NCI-H2196 treated with DMSO at 0.1 percent for 48 hours (cell line): Measurements from ENCODE around the gene BCKDHA.
"Not testable (repeated sequence)": the region's sequence is repeated elsewhere in the genome, so short reads cannot be mapped to it uniquely, and the experiment has no call there.

Experiments used
- DNase-seq: peaks from one replicate; lab custom pipeline; 2025; ENCODE audit not compliant: unreplicated experiment; lab: John Stamatoyannopoulos, UW

Gene BCKDHA

DNA sequence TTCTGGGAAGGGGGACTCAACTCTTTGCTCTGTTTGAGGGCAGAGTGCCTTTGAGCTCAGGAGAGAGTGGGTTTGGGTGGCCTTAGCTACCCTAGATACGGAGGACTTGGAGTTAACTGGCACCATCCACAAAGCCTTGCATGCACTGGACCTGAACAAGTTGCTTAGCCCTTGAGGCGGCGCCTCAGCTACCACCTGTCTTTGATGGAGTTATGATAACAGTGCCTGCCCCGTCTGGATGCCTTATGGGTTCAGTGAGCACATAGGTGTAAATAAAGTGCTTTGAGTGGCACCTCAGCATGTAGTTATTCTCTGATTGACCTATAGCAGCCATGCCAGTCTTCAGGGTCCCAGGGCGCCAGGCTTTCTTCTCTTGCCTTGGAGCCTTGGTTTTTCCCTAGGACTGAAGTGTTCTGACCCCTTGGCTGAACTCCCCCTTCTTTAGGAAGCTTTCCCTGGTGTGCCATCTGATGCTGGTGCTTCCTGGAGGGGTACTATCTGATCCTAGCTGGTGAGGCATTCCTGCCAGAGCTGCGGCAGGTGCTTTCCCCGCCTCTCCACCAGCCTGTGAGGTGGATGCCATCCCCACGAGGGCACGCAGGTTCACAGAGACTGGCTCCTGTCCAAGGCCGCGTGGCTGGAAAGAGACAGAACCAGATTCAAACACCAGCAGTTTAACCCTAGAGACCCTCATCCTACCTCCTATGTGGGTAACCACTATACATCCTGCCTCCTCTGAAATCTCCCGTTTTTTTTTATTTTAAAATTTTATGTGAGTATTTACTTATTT, 5.8 kb downstream of the BCKDHA start:
- DNase-seq: peak; percentile 15

DNA sequence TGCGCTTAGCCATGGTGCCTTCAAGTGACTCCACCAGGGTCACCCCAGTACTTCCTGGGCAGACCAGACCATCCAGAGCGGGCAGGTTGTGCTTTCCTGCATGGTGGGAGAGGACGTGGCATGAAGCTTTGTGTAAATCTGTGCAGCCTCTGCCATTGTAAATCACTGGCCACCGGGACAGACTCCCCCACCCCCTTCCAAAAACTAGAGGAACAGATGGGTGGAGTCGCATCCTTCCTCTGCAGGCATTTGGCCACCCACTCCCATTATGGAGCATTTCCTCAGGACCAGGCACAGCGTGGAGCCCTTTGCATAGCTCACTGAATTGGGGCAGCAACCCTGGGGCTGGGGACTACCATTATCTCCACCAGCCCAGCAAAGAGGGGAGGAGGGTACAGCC, 8.2 kb downstream of the BCKDHA start:
- no peak for DNase-seq

DNA sequence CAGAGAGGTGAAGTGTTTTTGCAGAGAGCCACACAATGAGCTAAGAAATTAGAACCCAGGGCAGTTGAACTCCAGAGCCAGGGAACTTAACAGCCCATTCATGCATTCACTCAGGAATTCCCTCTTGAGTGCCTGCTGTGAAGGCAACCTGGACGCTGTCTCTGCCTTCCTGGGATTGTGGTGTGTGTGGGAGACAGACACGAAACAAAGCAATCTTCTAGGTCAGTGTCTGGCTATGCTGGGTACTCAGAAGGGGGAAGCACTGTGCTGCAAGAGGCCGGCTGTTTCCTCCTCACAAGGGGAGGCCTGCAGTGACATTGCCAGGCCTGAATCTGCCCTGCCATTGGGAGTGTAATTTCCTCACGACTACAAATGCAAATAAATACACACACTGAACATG, 9.7 kb downstream of the BCKDHA start:
- DNase-seq: peak; percentile 19

DNA sequence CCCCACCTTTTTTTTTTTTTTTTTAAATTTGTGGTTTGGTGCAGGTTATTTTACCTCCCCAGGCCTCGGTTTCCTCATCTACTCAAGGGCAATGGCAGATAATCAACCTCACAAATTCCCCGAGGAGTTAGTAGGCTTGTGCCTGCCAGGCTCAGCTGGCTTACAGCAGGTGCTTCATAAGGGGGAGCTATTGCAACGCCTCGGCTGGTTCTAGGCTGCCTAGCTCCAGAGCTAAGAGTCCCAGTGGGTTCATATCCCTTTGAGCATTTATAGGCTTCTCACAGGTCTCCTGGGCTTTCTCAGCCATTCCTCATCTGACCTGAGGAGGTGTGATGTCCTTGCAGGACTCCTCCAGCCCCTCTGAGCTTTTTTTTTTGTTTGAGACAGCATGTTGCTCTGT, 10.6 kb downstream of the BCKDHA start:
- no peak for DNase-seq

DNA sequence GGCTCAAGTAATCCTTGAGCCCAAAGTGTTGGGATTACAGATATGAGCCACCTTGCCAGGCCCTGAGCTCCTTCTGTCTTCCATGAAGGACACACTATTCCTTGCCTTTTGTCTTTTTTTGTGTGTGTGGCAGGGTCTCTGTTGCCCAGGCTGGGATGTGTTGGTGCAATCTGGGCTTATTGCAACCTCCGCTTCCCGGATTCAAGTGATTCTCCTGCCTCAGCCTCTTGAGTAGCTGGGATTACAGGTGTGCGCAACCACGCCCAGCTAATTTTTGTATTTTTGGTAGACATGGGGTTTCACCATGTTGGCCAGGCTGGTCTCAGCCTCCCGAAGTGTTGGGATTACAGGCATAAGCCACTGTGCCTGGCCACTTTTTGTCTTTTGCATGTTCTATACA, 11.2 kb downstream of the BCKDHA start:
- DNase-seq: not testable (repeated sequence)

DNA sequence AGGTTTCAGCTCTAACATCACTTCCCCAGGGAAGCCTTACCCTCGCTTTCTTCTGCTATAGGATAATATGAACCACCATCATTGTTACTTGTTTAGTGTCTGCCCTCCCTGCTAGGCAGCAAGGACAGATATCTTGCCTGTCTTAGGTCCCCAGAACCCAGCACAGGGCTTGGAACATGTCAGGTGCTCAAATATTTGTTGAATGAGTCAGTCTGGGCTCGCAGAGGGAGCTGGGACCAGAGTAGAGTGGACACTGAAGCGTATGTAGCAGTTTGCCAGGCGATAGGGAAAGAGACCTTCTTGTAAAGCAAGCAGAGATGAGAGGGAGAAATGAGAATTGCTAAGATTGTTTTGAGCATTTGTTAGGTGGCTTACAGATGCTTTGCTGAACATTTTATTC, 11.7 kb downstream of the BCKDHA start:
- DNase-seq: peak; percentile 65

DNA sequence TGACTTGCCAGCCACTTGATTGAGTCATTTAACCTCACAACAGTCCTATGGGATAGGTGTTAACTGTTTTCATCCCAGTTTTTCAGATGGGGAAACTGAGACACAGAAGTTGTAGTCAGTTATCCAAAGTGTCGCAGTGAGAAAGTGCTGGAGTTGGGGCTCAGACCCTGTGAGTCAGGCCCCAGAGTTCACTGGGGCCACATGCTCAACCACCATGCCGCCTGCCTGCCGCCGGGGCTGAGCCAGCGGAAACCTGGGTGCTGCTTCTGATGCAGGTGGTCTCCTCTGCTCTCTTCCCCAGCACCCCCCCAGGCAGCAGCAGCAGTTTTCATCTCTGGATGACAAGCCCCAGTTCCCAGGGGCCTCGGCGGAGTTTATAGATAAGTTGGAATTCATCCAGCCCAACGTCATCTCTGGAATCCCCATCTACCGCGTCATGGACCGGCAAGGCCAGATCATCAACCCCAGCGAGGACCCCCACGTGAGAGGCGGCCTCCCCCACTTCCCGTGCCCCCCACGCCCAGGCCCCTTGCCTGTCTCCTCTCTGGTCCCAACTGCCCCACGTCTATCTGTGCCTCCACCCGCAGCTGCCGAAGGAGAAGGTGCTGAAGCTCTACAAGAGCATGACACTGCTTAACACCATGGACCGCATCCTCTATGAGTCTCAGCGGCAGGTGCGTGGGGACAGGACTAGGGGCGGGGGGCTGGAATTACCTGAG, 12.9 kb downstream of the BCKDHA start:
- no peak for DNase-seq

DNA sequence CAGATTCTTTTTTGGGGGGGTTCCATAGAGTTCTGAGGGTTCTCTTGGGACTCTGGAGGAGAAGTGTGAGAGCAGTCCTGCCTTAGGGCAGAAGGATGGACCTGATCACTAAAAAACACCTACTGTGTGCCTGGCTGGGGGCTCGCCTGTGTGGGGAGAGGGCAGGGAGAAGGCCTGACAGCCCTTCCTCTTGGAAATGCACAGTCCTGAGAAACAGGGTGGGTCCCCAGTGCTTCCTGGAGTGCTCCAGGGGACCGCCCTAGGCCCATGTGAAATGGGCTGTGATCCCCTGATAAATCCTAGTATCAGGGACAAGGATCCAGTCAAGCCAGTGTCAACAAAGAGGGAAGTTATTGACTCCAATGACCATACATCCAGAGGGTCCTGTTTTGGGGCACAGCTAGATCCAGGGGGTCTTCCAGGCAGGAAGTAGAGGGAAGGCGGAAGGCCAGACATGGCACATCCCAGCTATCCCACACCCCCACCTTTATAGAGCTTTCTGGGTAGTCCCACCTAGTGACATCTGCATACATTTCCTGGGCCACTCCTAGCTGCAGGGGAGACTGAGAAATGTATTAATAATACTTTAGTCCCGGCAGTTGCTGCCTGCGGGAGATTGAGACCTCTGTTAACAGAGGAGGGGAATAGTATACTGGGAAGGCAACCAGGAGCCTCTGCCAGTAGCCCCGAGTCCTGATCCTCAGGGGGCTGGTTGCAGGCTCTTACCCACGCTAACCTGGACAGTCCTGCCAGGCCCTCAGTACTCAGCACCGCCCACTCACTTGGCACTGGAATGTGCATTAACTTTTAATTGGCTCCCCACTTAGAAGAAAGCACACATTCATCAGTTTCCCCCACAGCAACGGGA, 13.7 kb downstream of the BCKDHA start:
- no peak for DNase-seq

DNA sequence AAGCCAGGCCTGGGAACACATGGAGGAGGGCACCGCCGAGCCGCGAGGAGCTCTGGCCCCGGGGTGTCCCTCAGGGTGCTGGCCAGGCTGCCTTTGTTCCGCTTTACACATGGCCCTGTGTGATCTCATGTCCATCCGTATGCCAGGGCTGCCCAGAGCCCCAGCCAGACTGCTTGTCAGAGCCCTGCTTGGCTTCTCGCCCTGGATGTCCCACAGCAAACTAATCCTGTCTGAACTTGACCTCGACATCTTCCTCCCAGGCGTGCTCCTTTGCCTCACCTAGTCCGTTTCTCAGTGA, 14.3 kb downstream of the BCKDHA start:
- DNase-seq: no peak

DNA sequence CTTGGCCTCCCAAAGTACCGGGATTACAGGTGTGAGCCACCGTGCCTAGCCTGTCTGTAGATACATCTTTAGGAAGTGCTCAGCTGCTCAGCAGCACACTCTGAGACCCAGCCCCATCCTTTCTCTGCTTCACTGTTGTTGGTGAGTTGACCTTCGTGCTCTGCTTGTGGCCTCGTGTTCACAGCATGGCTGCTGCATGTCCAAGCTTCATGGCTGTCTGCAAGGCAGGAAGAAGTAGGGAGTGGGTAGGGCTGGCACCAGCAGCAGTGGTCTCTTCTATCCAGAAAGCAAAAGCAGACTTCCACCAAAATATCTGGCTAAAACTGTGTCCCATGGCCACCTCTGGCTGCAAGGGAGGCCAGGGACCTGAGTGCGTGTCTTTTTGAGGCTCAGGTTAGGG, 15.3 kb downstream of the BCKDHA start:
- DNase-seq: no peak

DNA sequence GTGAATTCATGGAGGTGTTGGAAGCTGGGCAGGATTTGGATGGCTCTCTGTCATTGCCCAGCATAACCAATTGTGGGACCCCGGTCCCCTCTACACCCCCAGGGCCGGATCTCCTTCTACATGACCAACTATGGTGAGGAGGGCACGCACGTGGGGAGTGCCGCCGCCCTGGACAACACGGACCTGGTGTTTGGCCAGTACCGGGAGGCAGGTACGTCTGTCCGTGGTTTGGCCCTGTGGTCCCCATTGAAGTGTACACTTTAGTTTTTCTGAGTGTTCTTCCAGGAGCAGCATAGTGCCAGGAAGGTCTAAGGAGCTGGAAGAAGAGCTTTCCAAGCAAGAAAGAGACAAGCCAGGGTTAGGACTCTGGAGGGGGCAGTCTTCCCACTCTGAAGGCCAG, 16.3 kb downstream of the BCKDHA start:
- no peak for DNase-seq

DNA sequence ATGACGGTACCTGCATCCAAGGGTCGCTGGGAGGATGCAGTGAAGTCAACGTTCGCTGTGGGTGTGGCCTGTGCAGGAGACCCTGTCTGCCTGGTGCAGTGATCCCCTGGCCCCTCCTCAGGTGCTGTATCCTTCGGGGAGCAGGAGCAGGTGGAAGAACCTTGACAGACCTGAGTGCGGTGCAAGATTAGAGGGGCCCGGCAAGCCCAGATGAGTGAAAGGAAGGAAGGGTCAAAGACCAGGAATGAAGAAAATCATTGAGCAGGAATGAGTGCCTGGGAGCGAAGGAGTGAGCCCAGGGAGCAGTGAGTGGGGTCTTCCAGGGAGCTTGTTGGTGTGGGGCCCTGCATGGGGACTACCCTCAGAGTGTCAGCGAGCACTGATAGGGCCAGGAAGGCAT, 16.8 kb downstream of the BCKDHA start:
- DNase-seq: no peak

DNA sequence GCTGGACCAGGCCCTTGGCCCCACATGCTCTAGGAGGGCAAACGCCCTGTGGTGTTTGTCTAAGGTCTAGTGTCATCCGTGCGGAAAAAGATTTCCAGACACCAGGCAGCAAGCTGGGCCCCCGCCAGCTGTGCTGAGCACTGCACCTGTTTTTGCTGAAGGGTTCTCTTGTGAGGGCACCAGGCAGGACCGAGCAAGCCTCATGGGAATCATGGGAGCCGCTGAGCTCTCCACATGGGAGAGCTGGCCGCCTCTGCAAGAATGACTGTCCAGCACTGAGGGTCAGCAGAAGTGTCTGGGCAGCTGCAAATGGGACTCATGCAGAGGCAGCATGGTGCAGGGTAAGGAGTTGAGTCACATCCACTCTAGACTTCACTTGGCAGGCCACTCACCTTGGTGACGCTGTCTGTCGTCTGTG, 17.5 kb downstream of the BCKDHA start:
- DNase-seq: peak; percentile 86

DNA sequence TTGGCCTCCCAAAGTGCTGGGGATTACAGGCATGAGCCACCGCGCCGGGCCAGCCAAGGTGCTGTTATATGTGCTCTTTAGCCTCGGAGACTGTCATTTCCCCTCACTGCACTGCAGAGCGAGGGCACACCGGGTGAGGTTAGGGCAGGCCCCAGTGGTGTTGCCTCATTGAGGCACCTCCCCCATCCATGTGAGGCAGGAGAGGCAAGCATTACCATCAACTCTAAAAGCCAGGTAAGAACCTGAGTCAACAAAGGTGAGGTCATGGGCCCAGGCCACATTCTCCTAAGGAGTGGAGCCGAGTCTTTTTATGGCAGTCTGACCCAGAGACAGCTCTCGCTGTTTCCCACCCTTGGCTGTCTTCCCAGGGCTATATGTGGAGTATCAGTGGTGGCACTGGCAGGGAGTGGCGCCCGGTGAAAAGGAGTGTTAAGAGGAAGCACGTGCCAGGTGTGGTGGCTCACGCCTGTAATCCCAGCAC, 18.6 kb downstream of the BCKDHA start:
- DNase-seq: peak; percentile 81

DNA sequence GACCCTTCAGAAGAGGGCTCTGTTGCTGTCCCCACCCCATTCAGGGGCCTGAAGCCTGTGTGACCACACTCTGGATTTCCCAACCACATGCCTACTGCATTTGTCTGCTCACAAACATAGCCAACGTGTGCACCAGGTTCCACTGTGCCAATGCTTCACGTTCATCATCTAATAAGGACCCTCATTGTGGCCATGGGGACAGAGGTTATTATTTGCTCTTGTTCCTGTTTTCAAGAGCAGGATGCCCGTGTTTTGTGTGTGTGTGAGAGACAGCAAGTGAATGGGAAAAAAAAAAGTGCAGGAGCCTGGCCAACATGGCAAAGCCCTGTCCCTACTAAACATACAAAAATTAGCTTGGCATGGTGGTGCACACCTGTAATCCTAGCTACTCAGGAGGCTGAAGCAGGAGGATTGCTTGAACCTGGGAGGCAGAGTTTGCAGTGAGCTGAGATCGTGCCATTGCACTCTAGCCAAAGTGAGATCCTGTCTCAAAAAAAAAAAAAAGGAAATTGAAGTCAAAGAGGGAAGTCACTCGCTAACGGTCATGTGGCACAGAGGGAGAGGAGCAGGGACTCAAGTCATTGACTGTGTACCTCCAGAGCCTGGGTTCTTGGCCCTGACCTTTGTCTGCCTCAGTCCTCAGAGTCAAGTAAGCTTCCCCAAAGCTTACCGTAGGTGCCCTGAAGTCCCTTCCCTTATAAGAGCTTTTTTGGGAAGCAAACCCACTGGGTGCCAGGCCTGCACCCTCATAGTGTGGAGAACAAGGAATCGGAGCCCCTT, 22.7 kb downstream of the BCKDHA start:
- DNase-seq: no peak

DNA sequence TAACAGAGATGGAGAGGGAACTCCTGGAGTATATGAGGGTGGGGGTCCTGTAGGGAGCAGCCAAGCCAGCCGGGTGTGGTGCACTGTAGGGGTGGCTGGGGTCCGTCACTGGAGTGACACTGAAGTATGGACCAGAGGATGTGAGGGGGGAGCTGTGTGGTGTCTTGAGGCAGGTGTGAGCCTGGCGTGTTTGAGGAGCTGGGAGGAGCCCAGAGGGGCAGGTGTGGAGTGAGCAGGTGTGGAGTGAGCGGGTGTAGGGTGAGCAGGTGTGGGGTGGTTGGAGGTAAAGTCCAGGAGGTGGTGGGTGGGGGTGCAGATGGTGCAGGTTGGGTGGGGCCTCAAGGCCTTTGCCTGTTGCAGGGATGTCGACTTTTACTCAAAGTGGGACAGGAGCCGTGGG, 23.7 kb downstream of the BCKDHA start:
- peak; percentile 46 for DNase-seq

DNA sequence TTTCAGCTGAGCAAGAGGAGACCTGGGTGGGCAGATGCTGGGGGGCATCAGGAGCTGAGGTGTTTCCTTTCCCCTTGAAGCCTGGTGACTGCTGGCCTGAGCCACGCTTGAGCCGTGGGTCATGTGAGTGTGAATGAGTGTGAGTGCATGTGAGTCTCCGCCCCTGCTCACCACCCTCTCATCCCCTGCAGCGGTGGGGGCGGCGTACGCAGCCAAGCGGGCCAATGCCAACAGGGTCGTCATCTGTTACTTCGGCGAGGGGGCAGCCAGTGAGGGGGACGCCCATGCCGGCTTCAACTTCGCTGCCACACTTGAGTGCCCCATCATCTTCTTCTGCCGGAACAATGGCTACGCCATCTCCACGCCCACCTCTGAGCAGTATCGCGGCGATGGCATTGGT, 24.4 kb downstream of the BCKDHA start:
- no peak for DNase-seq

DNA sequence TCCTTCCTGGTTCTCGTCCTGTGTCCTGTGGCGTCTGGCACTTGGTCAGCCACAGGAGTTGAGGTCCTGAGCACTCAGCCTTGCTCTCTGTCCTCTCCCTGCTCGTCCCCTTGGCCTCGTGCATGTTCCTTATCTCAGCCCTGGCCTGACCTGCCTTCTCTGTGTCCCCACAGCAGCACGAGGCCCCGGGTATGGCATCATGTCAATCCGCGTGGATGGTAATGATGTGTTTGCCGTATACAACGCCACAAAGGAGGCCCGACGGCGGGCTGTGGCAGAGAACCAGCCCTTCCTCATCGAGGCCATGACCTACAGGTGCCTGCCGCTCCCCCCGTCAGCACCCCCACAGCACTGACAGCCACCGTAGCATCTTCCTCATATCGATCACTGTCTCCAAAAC, 24.8 kb downstream of the BCKDHA start:
- DNase-seq: no peak

DNA sequence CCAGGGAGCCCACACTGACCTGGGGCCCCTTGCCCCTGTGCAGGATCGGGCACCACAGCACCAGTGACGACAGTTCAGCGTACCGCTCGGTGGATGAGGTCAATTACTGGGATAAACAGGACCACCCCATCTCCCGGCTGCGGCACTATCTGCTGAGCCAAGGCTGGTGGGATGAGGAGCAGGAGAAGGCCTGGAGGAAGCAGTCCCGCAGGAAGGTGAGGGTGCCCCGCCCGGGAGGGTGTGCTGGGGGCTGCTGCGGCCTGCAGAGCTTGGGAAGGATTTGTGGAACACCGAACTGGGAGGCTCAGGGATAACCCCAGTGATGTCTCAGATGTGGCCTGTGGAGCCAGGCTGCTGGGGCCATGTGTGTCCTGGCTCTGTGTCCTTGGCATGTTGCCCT, 25.3 kb downstream of the BCKDHA start:
- DNase-seq: no peak

DNA sequence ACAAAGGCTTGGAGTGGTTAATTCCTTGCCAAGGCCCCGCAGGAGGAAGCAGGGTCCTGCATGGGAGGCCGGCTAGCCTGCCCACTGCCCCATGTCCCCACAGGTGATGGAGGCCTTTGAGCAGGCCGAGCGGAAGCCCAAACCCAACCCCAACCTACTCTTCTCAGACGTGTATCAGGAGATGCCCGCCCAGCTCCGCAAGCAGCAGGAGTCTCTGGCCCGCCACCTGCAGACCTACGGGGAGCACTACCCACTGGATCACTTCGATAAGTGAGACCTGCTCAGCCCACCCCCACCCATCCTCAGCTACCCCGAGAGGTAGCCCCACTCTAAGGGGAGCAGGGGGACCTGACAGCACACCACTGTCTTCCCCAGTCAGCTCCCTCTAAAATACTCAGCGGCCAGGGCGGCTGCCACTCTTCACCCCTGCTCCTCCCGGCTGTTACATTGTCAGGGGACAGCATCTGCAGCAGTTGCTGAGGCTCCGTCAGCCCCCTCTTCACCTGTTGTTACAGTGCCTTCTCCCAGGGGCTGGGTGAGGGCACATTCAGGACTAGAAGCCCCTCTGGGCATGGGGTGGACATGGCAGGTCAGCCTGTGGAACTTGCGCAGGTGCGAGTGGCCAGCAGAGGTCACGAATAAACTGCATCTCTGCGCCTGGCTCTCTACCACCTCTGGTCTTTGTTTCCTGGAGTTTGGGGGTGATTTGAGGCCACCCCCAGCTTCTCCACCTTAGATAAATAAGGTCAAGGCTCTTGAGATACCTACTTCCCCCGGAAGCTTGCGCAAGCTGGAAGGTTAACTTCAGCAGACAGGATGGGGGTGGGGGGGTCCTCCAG, 26.9 kb downstream of the BCKDHA start:
- DNase-seq: no peak
